Hematopoietic multipotent progenitor cell treated with erythropoietin and hydrocortisone succinate and interleukin-3 and kit ligand, for 15 days (in vitro differentiated cells): ENCODE measurements around the gene TRIM2.
A peak's percentile ranks its signal among the peaks of the same experiment; 100 is the strongest.

Source experiments
- DNase-seq: peaks from one replicate; pipeline ENCODE4 v3.0.0-alpha.2; 2015; ENCODE audit warnings: low spot score

The TRIM2 gene

GRCh38 chr4:153275380-153276276 is 71.4 kb downstream of the TRIM2 start:
- DNase-seq = no peak

- DNase-seq = no peak
Measured at GRCh38 chr4:153276971-153277370, 72.7 kb downstream of the TRIM2 start.

DNA sequence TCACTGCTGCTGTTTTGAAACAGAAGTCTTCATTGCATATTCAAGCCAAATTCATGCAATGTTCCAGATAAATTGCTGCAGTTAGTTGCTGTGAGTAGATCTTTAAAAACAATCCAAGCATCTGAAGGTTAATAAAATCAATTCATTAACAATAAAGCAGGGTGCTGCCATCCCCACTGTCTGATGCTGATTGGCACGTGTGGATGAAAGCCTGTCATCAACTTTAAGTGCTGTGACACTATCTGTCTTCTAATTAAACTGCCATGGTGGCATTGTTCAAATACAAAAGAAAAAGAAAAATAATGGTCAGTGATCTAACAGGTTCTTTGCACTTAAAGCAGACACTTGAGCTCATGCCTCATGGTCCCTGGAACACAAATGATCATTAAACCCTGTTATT is 77.2 kb downstream of the TRIM2 start:
- no peak for DNase-seq

- no peak for DNase-seq
Measured at GRCh38 chr4:153282023-153282422, 77.8 kb downstream of the TRIM2 start.

DNA sequence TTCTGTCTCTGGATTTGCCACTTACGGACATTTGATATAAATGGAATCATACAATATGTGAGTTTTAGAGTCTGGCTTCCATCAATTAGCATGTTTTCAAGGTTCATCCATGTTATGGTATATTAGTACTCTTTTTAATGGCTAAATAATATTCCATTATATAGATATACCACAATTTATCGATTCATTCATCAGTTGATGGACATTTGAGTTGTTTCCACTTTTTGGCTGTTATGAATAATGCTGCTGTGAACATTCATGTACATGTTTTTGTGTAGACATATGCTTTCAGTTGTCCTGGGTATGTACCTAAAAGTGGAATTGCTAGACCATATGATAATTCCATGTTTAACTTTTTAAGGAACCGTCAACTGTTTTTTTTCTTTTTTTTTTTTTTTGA is 79.0 kb downstream of the TRIM2 start:
- DNase-seq = no peak

DNA sequence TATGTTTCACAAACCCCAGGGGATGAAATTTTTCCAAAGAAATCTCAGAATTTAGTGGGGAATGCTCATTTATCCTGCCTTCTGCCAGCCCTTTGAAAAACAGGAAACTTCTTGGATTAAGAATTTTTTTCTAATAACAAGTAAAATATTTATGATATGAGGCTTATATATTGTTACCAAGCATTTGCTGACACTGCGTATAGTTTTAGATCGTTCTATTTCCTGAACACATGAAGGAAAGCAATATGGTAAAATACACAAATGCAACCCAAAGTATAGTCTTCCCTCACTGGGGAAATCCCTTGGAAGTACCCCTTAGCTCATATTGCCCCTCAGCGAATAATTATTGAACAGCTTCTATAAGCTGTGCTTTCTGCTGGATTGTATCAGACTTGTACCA is 85.9 kb downstream of the TRIM2 start:
- no peak for DNase-seq

- DNase-seq = no peak
Measured at GRCh38 chr4:153291562-153291961, 87.3 kb downstream of the TRIM2 start.

DNA sequence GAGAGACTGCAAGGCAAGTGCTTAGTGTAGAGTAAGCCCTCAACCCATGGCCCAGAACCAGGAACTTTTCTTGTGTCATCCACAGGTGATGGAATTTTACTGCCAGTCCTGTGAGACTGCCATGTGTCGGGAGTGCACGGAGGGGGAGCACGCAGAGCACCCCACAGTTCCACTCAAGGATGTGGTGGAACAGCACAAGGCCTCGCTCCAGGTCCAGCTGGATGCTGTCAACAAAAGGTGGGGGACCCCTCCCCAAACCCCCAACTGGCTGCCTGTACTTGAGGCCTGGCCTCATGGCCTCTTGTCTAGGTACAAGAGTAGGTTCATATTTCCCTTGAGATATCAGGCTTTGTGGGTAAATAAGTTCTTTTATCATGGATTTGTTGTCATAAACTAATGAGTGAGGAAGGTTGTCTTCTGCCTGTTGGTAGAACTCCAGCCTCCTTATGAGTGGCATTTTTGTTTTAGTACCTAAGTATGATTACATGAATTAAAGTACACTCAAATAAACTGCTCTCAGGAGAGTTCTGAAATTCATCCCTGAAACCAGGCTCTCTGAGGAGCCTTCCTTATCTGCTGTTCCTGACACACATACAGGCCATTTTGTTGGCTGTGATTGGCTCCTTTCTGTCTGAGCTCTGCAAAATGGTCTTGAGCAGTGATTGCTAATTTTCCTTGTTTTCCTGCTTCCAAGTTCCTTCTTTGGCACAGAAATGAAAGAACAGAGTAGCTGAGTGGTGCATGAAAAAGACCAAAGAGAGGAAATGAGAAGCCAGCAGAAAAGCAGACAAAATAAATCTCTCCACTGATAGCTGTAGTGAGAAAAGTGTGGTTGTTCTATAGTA is 88.9 kb downstream of the TRIM2 start:
- DNase-seq = no peak

- no peak for DNase-seq
Measured at GRCh38 chr4:153293742-153294057, 89.5 kb downstream of the TRIM2 start.

DNA sequence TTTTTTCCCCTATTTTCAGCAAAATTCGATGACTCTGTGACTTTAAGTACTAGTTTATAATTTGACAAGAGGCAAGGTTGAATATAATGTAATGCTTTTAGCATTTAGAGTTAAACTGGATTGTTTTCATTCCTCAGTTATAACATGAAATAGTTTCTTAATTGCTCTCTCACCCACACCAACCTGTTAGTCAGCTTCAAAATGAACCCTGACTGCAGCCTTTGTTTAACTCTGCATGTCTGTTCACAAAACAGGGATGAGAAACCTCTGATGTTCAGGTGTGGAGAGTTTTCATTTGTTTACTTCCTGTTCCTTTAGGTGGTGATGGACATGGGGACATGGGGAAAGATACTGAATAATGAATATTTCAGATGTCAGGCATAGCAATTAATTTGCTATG is 90.4 kb downstream of the TRIM2 start:
- no peak for DNase-seq

DNA sequence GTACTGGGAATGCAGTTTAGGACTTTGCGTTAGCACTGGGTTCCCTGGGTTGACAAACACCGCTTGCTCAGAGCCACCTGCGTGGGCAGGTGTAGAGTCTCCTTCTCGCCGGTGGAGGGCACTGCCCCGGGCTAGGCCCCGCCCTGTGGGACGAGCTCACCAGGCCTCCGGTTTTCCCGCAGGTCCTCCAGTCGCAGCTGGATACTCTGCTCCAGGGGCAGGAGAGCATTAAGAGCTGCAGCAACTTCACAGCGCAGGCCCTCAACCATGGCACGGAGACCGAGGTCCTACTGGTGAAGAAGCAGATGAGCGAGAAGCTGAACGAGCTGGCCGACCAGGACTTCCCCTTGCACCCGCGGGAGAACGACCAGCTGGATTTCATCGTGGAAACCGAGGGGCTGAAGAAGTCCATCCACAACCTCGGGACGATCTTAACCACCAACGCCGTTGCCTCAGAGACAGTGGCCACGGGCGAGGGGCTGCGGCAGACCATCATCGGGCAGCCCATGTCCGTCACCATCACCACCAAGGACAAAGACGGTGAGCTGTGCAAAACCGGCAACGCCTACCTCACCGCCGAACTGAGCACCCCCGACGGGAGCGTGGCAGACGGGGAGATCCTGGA is 91.0 kb downstream of the TRIM2 start:
- no peak for DNase-seq

DNA sequence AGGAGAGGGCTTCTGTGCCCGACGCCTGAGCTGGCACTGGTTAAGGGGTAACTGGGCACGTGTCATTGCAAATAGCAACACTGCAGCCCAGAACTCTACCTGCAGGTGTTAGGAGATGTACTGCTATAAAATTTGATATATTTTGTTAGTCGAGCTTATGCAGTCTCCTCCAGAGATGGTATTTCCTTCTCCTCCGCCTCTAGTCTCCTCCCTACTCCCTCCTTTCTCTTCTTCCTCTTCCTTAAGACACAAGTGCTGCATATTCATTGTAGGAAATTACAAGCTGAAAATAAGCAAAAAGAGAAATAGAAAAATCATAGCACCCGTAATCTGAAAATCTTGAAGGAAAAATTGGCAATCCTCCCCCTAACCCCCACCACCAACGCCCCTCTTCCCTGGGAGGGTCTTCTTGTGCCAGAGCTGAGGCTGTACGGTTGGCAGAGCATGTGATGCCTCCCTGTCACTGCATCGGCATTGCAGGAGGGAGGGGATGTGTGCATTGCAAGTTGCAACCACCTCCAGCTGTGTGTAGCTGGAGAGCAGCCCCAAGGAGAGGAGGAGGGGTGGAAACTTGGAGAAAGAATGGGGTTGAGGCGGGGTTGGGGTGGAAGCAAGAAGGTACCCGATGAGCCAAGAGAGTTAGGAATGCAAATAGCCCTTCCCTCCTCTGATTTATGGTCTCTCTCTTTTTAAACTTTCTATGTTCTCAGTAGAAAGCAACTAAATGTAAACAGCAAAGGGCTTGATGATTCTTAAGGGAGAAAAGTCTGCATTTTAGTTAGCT is 92.0 kb downstream of the TRIM2 start:
- no peak for DNase-seq

GRCh38 chr4:153297116-153297515 is 92.9 kb downstream of the TRIM2 start:
- no peak for DNase-seq

DNA sequence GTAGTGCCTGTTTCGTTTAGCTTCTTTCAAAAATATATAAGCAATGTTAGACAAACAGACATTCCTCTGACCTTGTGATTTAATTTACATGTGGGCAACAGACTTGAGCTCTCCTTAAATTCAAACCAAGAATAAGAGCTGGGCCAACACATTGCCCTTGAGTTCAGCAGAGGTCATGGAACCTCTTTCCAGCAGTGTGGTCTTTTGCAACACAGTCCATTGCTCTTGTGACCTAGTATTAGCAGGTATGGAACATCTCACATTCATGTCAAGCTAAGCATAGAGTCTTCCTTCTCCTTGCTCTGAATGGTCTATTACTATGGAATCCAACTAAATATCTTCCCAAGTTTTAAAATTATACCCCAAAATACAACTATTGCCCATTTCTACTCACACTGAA is 106.5 kb downstream of the TRIM2 start:
- no peak for DNase-seq

DNA sequence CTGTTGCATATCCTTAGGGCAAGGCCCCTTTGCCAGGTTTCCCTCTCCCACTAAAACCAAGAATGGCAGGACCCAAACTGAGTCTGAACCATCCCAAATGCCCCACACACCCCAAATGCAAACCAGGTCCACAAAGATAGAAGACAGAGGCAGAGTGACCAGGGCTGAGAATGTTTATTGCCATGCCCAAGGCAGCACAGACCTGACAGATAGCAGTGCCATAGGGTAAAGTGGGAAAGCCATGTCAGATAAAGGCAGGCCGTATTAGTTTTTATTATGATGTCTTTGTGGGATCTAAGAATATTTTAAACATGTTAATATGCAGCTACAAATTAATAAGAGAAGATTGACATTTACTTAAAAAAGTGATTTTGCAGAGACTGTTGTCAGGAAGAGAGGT is 110.7 kb downstream of the TRIM2 start:
- no peak for DNase-seq

DNA sequence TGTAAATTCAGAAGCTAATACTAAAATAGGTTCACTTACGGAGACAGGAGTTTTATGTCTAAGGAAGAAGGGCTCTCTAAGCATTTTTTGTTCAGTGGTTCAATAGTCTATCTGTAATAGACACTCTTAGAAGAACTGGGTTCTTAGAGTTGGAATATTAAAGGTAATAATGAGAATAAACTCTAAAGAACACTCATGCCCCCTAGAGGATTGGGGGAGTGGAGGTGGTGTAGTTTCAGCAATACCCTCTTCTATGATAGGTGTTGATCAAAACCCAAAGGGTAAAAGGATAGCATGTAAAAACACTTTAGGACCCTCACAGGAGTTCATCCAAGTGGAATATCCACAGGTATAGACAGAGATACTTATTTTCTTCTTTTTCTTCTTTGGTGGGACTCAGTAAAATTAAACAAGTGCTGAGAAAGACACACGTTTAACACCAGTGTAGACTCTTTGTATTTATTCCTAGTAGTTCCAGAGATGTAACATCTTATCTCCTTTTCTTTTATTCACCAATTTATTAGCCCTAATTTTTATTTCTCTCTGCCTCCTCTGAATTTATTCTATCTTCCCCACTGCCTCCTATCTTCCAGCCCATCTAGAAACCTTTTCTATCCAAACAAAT is 114.6 kb downstream of the TRIM2 start:
- peak; percentile 44 for DNase-seq

GRCh38 chr4:153322791-153323190 is 118.5 kb downstream of the TRIM2 start:
- DNase-seq = no peak

GRCh38 chr4:153324046-153324445 is 119.8 kb downstream of the TRIM2 start:
- no peak for DNase-seq

GRCh38 chr4:153325558-153325957 is 121.3 kb downstream of the TRIM2 start:
- DNase-seq = no peak

DNA sequence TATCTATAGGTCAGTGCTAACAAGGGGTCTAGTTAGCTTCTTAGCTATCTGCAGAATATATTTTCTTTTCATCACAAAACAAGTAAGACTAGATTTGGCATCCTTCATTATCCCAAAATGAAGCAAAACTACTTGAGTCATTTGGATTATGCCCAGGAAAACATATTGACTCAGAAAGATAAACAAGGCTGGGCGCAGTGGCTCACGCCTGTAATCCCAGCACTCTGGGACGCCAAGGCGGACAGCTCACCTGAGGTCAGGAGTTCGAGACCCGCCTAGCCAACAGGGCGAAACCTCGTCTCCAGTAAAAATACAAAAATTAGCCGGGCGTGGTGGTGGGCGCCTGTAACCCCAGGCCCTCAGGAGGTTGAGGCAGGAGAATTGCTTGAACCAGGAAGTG is 122.3 kb downstream of the TRIM2 start:
- DNase-seq = no peak

GRCh38 chr4:153327247-153327646 is 123.0 kb downstream of the TRIM2 start:
- DNase-seq = no peak

DNA sequence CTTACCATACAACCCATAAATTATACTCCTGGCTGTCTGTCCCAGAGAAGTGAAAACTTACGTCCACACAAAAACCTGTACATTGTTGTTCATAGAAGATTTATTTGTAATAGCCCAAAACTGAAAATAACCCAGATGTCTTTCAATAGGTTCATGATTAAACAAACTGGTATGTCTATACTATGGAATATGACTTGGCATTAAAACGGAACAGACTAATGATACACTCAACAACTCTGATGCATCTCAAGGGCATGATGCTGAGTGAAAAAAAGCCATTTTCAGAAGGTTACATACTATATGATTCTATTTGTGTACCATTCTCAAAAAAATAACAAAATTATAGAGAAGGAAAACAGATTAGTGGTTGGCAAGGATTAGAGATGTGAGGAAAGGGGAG is 128.7 kb downstream of the TRIM2 start:
- DNase-seq = no peak
